ENCODE results near the gene GRHPR. TPM values are rescaled to one million over a fixed set of nuclear protein-coding genes. Genes with fewer than 3 reads are reported as not detected.
A peak's percentile ranks its signal among the peaks of the same experiment; 100 is the strongest.

GRHPR gene
- total RNA-seq, 1 donor from 2014 or later, result 78.1 TPM

DNA sequence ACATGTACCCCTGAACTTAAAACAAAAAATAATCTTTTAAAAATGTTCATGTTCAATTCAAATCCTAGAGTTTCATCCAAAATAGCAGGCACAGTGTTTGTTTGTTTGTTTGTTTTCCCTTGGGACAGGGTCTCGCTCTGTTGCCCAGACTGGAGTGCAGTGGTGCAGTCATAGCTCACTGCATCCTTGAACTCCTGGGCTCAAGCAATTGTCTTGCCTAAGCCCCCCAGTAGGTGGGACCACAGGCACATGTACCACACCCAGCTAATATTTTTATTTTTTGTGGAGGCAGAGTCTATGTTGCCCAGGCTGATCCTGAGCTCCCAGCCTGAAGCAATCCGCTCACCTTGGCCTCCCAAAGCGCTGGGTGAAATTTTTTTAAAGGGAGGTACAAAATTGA lies 58.3 kb downstream of the GRHPR start:
- H3K9me3 Mint-ChIP-seq (ENCODE audit: unreplicated experiment), result peaks cover 3% of the 10 kb centered on the region
- TF ChIP-seq, protein P1, sequence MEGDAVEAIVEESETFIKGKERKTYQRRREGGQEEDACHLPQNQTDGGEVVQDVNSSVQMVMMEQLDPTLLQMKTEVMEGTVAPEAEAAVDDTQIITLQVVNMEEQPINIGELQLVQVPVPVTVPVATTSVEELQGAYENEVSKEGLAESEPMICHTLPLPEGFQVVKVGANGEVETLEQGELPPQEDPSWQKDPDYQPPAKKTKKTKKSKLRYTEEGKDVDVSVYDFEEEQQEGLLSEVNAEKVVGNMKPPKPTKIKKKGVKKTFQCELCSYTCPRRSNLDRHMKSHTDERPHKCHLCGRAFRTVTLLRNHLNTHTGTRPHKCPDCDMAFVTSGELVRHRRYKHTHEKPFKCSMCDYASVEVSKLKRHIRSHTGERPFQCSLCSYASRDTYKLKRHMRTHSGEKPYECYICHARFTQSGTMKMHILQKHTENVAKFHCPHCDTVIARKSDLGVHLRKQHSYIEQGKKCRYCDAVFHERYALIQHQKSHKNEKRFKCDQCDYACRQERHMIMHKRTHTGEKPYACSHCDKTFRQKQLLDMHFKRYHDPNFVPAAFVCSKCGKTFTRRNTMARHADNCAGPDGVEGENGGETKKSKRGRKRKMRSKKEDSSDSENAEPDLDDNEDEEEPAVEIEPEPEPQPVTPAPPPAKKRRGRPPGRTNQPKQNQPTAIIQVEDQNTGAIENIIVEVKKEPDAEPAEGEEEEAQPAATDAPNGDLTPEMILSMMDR (IDR thresholded peaks at IDR 0.05; ENCODE audit: partially characterized antibody, unreplicated experiment), result peak; percentile 17
- no peak for DNase-seq
- peaks cover 2% of the 10 kb centered on the region for H3K27me3 Mint-ChIP-seq (ENCODE audit: unreplicated experiment)
- no peak overlapping the region for H3K4me3 Mint-ChIP-seq (ENCODE audit: unreplicated experiment)
- H3K27ac Mint-ChIP-seq (ENCODE audit: unreplicated experiment), result no peak overlapping the region
- H3K36me3 Mint-ChIP-seq (ENCODE audit: unreplicated experiment), result no peaks in the 10 kb centered on the region
- H3K4me1 Mint-ChIP-seq (ENCODE audit: low read depth, unreplicated experiment), result peaks cover 2% of the 10 kb centered on the region

DNA sequence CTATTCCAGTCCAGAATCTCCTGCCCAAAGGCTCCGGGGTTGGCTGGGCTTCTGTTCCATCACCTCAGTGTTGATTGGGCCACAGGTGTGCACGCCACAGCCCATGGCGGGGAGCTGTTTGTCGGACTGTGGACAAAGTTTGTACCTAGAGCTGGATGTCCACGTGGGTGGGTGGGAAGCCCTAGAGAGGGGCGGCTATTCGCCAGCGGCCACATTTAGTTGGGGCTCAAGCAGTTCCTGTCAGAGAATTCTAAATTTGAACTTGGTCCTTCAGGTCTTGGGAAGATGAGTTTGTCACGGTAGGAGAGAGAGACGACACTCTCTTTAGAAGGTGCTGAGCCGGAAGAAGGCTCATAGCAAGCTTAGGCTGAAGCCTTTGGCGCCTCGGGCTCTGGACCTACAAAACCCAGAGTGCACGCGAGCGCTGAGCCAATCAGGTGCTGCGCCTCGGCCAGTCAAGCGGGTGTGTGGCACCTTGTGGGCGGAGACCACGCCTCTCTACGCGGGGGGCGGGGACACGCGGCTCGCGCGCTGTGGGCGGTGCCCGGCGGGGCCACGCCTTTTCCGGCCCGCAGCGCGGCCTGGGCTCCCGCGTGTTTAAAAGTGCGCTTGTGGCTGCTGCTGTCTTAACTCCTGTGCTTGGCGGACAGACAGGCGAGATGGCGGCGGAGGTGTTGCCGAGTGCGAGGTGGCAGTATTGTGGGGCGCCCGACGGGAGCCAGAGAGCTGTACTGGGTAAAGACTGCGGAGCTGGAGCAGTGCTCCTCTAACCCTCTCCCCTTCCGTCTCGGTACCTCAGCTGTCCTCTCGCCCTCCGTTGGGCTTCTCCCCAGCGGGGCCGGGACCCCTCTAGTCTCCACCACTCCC lies 63.1 kb downstream of the GRHPR start, which contains the start of gene POLR1E:
TSS of gene POLR1E (plus strand) at position 560 of the 867 bp plus-strand sequence. CDS start at position 660, 100 bp downstream.
- H3K27ac Mint-ChIP-seq (ENCODE audit: unreplicated experiment), result peak within 1 kb of the TSS; percentile 91
- H3K9me3 Mint-ChIP-seq (ENCODE audit: unreplicated experiment), result peaks cover 5% of the 10 kb centered on the region
- H3K27me3 Mint-ChIP-seq (ENCODE audit: unreplicated experiment), result no peaks in the 10 kb centered on the region
- no peaks in the 10 kb centered on the region for H3K36me3 Mint-ChIP-seq (ENCODE audit: unreplicated experiment)
- TF ChIP-seq, protein P1 (IDR thresholded peaks at IDR 0.05; ENCODE audit: partially characterized antibody, unreplicated experiment), result no peak
- peak; percentile 94 for DNase-seq
- peaks cover 11% of the 10 kb centered on the region for H3K4me1 Mint-ChIP-seq (ENCODE audit: low read depth, unreplicated experiment)
- peak within 1 kb of the TSS; percentile 100 for H3K4me3 Mint-ChIP-seq (ENCODE audit: unreplicated experiment)

DNA sequence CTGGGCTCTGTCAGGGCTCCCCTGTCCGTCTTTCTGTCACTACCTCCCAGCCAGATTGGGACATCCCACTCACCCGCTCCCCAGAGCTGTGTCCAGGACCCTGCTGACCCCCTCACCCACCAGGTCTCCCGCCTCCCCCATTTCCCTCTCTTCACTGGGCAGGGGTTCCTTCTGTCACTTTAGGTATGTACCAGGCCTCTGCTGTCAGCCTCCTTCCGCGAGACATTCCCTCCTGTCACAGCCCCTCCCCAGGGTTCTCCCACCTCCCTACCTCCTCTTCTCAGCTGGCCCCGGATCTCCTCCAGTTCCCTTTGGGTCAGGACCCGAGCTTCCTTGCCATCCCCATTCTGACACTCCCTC lies 63.7 kb downstream of the GRHPR start:
- peaks cover 5% of the 10 kb centered on the region for H3K9me3 Mint-ChIP-seq (ENCODE audit: unreplicated experiment)
- no peaks in the 10 kb centered on the region for H3K27me3 Mint-ChIP-seq (ENCODE audit: unreplicated experiment)
- H3K36me3 Mint-ChIP-seq (ENCODE audit: unreplicated experiment), result no peaks in the 10 kb centered on the region
- H3K4me1 Mint-ChIP-seq (ENCODE audit: low read depth, unreplicated experiment), result peaks cover 11% of the 10 kb centered on the region
- TF ChIP-seq, protein P1 (IDR thresholded peaks at IDR 0.05; ENCODE audit: partially characterized antibody, unreplicated experiment), result no peak
- DNase-seq, result no peak
- peak overlapping the region; percentile 100 for H3K4me3 Mint-ChIP-seq (ENCODE audit: unreplicated experiment)
- peak overlapping the region; percentile 91 for H3K27ac Mint-ChIP-seq (ENCODE audit: unreplicated experiment)

Other genes with a start within 250 kb of the GRHPR start
- 14.3 TPM for gene ZBTB5, start 42.8 kb downstream of the GRHPR start, total RNA-seq (ENCODE audit: unreplicated experiment)
- 58.2 TPM for gene POLR1E, start 63.3 kb downstream of the GRHPR start, total RNA-seq (ENCODE audit: unreplicated experiment)
- gene FBXO10, start 153.7 kb downstream of the GRHPR start, total RNA-seq (ENCODE audit: unreplicated experiment), result 68.7 TPM
- gene TOMM5, start 169.9 kb downstream of the GRHPR start, total RNA-seq (ENCODE audit: unreplicated experiment), result 52.4 TPM
- 38.1 TPM for gene FRMPD1, start 228.3 kb downstream of the GRHPR start, total RNA-seq (ENCODE audit: unreplicated experiment)

All from glutamatergic neuron (in vitro differentiated cells).